Activated naive CD4-positive, alpha-beta T cell treated with Interleukin-2 at 50 U/mL for 16 hours (primary cell): ENCODE measurements around the gene TSC2.
"Not testable (repeated sequence)": the region's sequence is repeated elsewhere in the genome, so short reads cannot be mapped to it uniquely, and the experiment has no call there.

ENCODE experiments used
- DNase-seq: peaks from one replicate; pipeline ENCODE4 v3.0.0-alpha.2; 2020

The TSC2 gene

GRCh38 chr16:2107791-2108125 is 60.0 kb downstream of the TSC2 start:
- DNase-seq = not testable (repeated sequence)

- DNase-seq = not testable (repeated sequence)
These were observed 60.9 kb downstream of the TSC2 start for GRCh38 chr16:2108446-2109270.

GRCh38 chr16:2109271-2109580 is 61.4 kb downstream of the TSC2 start:
- DNase-seq = not testable (repeated sequence)

DNA sequence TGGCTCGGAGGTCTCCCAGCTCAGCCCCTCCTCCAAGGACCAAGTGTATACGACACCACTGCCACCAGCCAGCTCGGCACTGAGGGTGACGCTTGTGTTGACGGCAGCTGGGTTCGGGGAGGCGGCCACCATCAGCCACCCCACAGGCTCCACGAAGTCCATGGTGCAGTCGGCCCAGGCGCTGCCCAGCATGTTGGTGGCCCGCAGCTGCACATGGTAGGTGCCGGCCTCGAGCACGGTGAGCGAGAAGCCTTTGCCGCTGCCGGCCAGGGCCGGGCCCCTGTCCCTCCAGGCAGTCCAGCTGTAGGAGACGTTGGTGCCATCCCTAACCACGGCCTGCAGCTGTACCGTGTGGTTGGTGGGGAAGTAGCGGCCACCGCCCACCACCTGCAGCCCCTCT is 62.1 kb downstream of the TSC2 start:
- DNase-seq = not testable (repeated sequence)

DNA sequence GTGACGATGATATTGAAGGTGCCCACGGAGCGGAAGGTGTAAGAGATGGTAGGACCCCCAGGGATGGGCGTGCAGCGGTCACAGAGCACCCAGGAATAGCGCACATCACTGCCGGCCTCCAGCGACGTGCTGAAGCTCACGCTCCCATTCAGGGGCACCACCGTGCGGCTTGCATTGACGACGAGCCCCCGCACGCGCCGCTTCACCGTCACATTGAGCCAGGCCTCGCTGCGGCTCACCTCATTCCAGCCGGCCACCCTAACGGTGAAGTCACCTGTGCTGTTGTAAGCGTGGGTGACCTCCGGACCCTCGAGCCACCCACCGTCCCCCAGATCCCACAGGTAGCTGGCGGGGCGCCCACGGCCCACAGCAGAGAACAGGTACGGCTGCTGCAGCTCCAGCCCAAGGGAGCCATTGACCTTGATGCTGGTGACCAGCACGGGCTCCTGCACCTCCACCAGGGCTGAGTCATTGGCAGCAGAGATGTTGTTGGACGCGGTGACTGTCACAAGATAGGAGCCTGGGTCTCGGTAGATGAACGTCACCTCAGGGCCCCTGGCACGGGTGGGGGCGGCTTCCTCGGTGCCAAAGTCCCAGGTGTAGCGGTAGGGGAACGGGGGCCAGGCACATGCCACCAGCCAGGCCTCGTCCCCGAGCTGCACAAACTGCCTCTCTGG is 62.7 kb downstream of the TSC2 start:
- DNase-seq = not testable (repeated sequence)

- not testable (repeated sequence) for DNase-seq
These were observed 63.2 kb downstream of the TSC2 start for GRCh38 chr16:2111009-2111353.

GRCh38 chr16:2111412-2112335 is 63.9 kb downstream of the TSC2 start:
- DNase-seq = not testable (repeated sequence)

GRCh38 chr16:2112539-2113106 is 64.8 kb downstream of the TSC2 start:
- DNase-seq = not testable (repeated sequence)

DNA sequence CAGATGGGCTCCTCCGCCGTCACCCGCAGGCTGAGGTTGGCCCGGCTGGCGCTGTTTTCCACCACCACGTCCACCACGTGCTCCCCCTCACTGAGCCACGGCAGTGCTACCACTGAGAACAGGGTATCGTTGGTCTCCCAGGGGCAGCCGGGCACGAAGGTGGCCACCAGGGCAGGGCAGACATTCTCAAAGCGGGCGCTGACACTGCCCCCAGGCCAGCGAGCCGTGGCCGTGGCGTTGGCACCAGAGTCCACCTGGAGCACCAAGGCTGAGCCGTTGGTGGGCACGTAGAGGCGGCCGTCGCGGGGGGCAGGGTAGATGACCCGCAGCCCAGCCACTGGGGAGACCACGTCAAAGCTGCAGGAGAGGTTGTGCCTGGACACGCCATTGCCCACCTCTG is 66.4 kb downstream of the TSC2 start:
- DNase-seq = not testable (repeated sequence)

- not testable (repeated sequence) for DNase-seq
These were observed 67.3 kb downstream of the TSC2 start for GRCh38 chr16:2114885-2115590.

GRCh38 chr16:2115591-2115973 is 67.8 kb downstream of the TSC2 start:
- no peak for DNase-seq

DNA sequence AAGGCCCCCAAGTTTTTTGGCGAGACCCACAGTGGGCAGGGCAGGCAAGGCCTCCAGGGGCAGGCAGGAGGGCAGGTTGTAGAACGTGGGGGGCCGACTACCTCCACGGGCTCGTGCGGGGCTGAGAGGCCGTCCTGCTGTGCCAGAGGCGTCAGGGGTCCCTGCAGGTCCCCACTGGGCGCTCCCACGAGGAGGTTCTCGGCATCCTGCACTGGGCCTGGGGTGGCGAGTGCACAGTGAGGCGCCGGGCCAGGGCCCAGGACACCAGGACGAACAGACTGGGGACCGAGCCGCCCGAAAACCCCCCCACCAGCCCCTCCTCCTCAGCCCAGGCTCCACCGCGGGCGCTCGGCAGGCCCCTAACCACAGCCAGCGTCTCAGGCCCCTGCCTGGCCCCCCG is 68.6 kb downstream of the TSC2 start:
- not testable (repeated sequence) for DNase-seq

DNA sequence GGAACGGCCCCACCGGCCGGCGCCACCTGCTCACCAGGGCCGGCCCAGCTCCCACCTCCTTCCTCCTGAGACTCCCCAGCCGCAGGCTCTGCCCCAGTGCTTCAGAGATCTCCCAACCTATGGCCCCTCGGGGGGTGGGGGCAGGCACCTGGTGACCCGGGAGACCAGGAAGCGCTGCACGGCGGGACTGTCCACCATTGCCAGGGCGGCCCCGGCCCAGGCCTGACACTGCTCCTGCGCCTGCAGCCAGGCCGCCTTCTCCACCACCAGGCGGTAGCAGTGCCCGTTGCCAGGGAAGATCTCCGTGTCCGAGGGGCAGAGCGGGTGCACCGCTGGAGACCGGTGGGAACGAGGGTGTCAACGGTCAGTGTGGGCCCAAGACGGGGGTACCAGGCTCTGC is 69.6 kb downstream of the TSC2 start:
- DNase-seq = not testable (repeated sequence)

- DNase-seq = not testable (repeated sequence)
These were observed 70.4 kb downstream of the TSC2 start for GRCh38 chr16:2117960-2118722.

DNA sequence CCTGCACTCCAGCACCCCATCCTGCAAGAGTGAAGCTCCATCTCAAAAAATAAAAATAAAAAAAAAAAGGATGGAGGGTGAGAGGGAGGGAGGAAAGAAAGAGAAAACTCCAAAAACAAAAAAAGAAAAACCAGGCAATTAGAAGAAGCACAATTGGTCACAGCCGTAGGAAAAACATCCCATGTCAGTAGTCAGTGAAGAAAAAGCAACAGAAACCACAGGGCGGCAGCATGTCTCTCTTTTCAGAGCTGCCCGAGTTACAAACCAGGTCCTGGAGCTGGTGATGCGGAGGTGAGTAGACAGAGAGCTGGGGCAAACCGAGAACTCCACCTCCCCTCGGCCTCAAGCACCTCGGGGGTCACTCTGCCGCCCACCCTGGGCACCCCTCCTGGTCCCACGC is 73.5 kb downstream of the TSC2 start:
- peak; percentile 29 for DNase-seq

DNA sequence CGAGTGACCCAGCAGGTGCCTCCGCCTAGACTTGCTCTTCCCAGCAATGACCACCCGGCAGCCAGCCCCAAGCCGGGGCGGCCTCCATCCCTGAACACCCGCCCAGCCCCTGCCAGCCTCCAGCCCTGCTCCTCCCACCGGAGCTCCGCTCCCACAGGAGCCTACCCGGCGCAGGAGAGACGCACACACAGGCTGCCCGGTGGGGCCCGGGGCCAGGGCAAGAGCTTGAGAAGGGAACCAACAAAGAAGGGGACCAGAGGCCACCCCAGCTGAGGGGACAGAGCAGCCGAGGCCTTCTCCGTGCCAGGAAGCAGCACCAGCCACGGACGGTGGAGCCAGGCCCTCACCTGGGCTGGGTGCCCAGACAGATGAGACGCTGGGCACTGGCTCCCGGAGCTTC is 74.1 kb downstream of the TSC2 start:
- no peak for DNase-seq

DNA sequence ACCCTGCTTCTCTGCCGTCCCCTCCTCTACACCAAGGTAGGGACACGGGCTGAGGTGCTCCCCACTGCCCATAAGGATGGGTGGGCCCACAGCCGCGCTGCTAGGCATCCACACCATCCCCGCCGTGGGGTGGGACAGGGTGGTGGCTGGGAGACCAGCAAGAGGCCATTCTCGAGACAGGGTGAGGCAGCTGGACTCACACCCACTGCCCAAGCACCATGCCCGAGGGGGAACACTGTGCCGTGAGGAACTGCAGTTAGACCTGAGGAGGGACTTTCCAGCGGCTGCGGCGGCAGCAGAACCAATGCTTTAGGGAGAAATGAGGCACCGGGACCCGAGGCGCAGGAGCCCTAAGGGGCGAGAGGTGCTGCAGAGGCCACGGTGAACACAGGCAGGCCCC is 74.6 kb downstream of the TSC2 start:
- no peak for DNase-seq

- not testable (repeated sequence) for DNase-seq
These were observed 75.3 kb downstream of the TSC2 start for GRCh38 chr16:2122934-2123683.

DNA sequence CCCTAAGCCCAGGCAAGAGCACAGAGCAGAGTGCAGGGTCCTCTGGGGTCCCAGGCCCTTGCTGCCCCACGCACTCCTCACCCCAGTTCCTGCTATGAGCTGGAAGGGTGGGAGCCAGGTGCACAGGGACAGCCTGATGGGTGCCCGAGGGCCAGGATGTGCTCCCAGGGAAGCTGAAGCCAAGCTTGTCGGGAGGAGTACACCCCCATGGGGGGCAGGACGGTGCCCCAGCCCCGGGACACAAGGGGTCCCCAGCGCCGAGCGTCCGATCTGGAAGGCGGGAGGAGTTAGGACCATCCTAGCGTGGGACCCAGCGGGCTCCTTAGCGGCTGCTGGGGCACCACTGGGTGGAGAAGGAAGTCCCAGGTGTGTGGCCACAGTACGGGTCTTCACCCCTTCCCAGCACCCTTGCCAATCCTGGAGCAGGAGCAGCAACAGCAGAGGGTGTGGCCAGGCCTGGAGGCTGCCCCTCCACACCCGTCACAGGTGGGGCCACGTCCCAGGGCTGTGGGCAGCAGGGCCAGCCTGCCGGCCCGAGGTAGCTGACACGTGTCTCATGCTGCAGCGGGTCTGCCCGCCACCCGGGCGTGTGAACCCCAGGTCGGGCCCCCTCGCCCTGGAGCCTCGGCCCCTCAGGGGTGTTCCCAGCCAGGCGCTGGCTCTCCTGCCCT is 76.1 kb downstream of the TSC2 start:
- not testable (repeated sequence) for DNase-seq

GRCh38 chr16:2124377-2124693 is 76.5 kb downstream of the TSC2 start:
- not testable (repeated sequence) for DNase-seq
